ENCODE measurements around the gene FCHSD2.

GRCh38 chr11:72825661-72826060, 316.5 kb downstream of the FCHSD2 start:
- TF ChIP-seq REST (IDR thresholded peaks at IDR 0.05; ENCODE audit: borderline replicate concordance): no peak
- no peak for TF ChIP-seq REST (CRISPR knock-in tag; IDR thresholded peaks at IDR 0.05; ENCODE audit: low read depth)
- no peak for TF ChIP-seq ZZZ3 (IDR thresholded peaks at IDR 0.05)

Data from K562 (cell line).